ENCODE data around the gene EMX2. TPM values are rescaled to one million over a fixed set of nuclear protein-coding genes. Genes with fewer than 3 reads are reported as not detected.

EMX2 gene
- total RNA-seq, 1 experiment from 2014 or later = not detected

DNA sequence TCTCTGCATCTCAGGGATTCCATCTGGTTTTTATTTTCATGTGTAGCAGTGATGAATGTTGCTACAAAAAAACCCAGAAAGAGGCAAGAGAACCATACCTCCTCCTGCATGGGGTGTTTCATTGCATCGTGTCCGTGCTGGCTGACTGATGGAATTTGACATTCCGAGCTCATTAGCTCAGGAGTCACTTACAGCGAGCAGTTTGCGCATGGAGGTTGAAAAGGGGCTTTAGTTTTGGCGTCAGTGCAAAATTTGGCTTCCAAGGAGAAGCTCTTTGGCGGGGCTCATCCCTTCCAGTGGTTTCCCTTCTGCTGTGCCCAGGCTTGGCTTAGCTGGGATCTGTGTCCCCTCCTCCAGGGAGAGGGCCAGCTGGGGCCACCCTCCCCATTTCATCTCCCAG, 25.8 kb downstream of the EMX2 start:
- Histone ChIP-seq H3K36me3 (ENCODE audit: insufficient read depth, low read length, poor library complexity, severe bottlenecking) (no peaks in the 10 kb centered on the region), H3K4me3 (ENCODE audit: low read depth, low read length, poor library complexity, severe bottlenecking) (no peak overlapping the region), H3K4me1 (ENCODE audit: insufficient read depth, low read length, poor library complexity, severe bottlenecking) (no peaks in the 10 kb centered on the region), H3K27ac (ENCODE audit: low read depth, low read length, poor library complexity, severe bottlenecking) (no peak overlapping the region), H3K27me3 (replicated peaks; ENCODE audit: insufficient read depth, low read depth, low read length, poor library complexity) (peaks cover 45% of the 10 kb centered on the region), H3K9me3 (ENCODE audit: low read depth, low read length, poor library complexity, severe bottlenecking) (no peaks in the 10 kb centered on the region)
- intact Hi-C loops (cut with micrococcal nuclease; ENCODE audit: unreplicated experiment) = no loop called here
- no peak for TF ChIP-seq EZH2 (IDR thresholded peaks at IDR 0.05; ENCODE audit: borderline replicate concordance, low read depth, low read length, poor library complexity, severe bottlenecking)
- TF ChIP-seq, protein P1, sequence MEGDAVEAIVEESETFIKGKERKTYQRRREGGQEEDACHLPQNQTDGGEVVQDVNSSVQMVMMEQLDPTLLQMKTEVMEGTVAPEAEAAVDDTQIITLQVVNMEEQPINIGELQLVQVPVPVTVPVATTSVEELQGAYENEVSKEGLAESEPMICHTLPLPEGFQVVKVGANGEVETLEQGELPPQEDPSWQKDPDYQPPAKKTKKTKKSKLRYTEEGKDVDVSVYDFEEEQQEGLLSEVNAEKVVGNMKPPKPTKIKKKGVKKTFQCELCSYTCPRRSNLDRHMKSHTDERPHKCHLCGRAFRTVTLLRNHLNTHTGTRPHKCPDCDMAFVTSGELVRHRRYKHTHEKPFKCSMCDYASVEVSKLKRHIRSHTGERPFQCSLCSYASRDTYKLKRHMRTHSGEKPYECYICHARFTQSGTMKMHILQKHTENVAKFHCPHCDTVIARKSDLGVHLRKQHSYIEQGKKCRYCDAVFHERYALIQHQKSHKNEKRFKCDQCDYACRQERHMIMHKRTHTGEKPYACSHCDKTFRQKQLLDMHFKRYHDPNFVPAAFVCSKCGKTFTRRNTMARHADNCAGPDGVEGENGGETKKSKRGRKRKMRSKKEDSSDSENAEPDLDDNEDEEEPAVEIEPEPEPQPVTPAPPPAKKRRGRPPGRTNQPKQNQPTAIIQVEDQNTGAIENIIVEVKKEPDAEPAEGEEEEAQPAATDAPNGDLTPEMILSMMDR (conservative IDR thresholded peaks at IDR 0.05; ENCODE audit: low read depth, low read length) = no peak
- no TSS peak for BruUV-seq (replicated peaks)
- no peak for DNase-seq (ENCODE audit: low spot score)
- POLR2A ChIA-PET (ENCODE audit: low non-redundant PET) = interaction anchor here (0.6 kb wide), 1 partner anchor 67 kb away, joined by 3 read pairs; no protein-coding TSS in a partner anchor
- CTCF ChIA-PET = no interaction called here

DNA sequence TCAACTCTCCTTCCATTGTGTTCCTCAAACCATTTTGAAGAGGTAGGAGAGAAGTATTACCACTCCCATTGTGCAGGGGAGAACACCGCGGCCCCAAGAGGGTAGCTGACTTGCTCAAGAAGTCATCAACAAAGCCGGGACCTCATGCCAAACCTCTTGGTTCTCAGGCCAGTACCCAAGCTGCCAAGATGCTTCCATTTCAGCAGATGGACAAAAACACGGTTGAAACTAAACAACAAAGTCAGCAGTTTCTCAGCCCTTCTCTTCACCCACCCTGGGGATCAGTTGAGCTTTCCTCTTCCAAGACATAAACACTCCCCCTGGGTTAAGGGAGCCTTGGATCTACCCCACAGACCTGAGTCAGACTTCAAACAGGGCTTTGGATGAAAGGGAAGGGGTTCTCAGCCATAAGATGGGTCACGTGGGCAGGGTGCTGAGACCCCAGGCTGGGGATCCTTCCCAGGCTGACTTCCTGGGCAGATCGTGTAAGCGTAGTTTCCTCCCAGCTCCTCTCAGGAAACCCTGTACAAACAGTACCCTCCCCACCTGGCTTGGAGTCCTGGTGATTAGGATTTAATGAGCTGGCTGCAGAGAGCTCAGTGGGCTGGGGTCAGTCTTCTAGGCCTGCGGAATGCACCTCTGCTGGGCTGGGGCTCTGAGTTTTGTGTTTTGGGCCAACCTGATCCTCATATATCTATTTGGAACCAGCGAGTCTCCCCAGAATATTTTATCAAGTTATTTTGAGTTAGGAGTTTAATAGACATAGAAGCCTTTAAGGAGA, 27.3 kb downstream of the EMX2 start:
- Histone ChIP-seq H3K9me3 (ENCODE audit: low read depth, low read length, poor library complexity, severe bottlenecking) (no peaks in the 10 kb centered on the region), H3K4me3 (ENCODE audit: low read depth, low read length, poor library complexity, severe bottlenecking) (no peak overlapping the region), H3K4me1 (ENCODE audit: insufficient read depth, low read length, poor library complexity, severe bottlenecking) (no peaks in the 10 kb centered on the region), H3K36me3 (ENCODE audit: insufficient read depth, low read length, poor library complexity, severe bottlenecking) (no peaks in the 10 kb centered on the region), H3K27me3 (replicated peaks; ENCODE audit: insufficient read depth, low read depth, low read length, poor library complexity) (peaks cover 59% of the 10 kb centered on the region), H3K27ac (ENCODE audit: low read depth, low read length, poor library complexity, severe bottlenecking) (no peak overlapping the region)
- BruUV-seq (replicated peaks) = no TSS peak
- intact Hi-C loops (cut with micrococcal nuclease; ENCODE audit: unreplicated experiment) = no loop called here
- TF ChIP-seq, protein P1 (conservative IDR thresholded peaks at IDR 0.05; ENCODE audit: low read depth, low read length) = no peak
- no peak for TF ChIP-seq EZH2 (IDR thresholded peaks at IDR 0.05; ENCODE audit: borderline replicate concordance, low read depth, low read length, poor library complexity, severe bottlenecking)
- no peak for DNase-seq (ENCODE audit: low spot score)
- ChIA-PET POLR2A (ENCODE audit: low non-redundant PET) (no interaction called here), CTCF (no interaction called here)

DNA sequence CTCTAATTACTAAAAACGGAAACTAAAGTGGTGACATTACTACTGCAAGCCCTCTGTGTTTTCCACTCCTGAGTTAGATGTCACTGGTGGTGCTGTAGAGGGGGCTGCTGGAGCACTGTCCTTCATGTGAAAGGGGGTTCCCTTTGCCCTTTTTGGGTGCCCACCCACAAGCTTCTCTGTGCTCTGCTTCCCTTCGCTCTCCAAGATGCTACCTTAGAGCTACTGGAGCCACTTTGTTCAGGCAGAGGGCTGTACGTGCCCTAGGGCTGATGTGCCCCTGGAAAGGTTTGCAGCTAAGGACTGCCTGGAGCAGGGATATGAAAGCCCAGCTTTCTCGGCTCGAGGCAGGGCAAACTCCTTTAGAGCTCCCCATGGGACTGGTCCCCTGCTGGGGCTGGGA, 28.3 kb downstream of the EMX2 start:
- Histone ChIP-seq H3K9me3 (ENCODE audit: low read depth, low read length, poor library complexity, severe bottlenecking) (no peaks in the 10 kb centered on the region), H3K4me3 (ENCODE audit: low read depth, low read length, poor library complexity, severe bottlenecking) (no peak overlapping the region), H3K36me3 (ENCODE audit: insufficient read depth, low read length, poor library complexity, severe bottlenecking) (no peaks in the 10 kb centered on the region), H3K4me1 (ENCODE audit: insufficient read depth, low read length, poor library complexity, severe bottlenecking) (no peaks in the 10 kb centered on the region), H3K27me3 (replicated peaks; ENCODE audit: insufficient read depth, low read depth, low read length, poor library complexity) (peaks cover 68% of the 10 kb centered on the region), H3K27ac (ENCODE audit: low read depth, low read length, poor library complexity, severe bottlenecking) (no peak overlapping the region)
- BruUV-seq (replicated peaks) = no TSS peak
- ChIA-PET CTCF (no interaction called here), POLR2A (ENCODE audit: low non-redundant PET) (no interaction called here)
- intact Hi-C loops (cut with micrococcal nuclease; ENCODE audit: unreplicated experiment) = no loop called here
- DNase-seq (ENCODE audit: low spot score) = no peak
- no peak for TF ChIP-seq EZH2 (IDR thresholded peaks at IDR 0.05; ENCODE audit: borderline replicate concordance, low read depth, low read length, poor library complexity, severe bottlenecking)
- TF ChIP-seq, protein P1 (conservative IDR thresholded peaks at IDR 0.05; ENCODE audit: low read depth, low read length) = no peak
